Stimulated activated CD8-positive, alpha-beta memory T cell treated with anti-CD3 and anti-CD28 coated beads, Interleukin-2, amount 100 ng/mL, for 48 hours (primary cell): ENCODE results near the gene HMX1.

Experiments
- DNase-seq, 2 donors: peaks; one replicate each; pipeline ENCODE4 v3.0.0-alpha.2; 2020; ENCODE audit warnings: low read depth in 2 of 2

HMX1 gene

GRCh38 chr4:8857766-8858700 lies 13.6 kb downstream of the HMX1 start:
- no peak for DNase-seq

- DNase-seq: no peak
These were observed 14.6 kb downstream of the HMX1 start for GRCh38 chr4:8856835-8857621.

GRCh38 chr4:8855818-8856245 lies 15.8 kb downstream of the HMX1 start:
- no peak for DNase-seq

- DNase-seq: no peak
These were observed 16.7 kb downstream of the HMX1 start for GRCh38 chr4:8854931-8855330.

DNA sequence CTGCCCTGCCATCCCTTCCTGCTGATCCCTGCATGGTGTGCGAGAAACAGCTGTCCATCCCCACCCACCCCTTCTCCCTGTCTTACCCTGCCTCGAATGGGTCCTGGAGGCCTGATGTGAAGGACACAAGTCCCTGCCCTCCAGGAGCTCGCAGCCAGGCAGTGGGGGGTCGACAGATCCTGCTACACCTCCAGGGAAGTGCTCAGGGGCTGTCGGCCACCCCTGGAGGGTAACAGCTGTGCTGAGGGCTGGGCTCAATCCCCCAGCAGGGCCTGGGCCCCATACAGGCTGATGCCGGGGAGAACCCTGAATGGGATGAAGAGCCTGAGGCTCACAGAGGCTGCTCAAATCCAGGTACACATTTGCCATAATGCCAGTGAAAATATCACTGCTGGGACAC lies 17.6 kb downstream of the HMX1 start:
- DNase-seq: no peak

- DNase-seq: no peak
These were observed 18.4 kb downstream of the HMX1 start for GRCh38 chr4:8853249-8853648.

DNA sequence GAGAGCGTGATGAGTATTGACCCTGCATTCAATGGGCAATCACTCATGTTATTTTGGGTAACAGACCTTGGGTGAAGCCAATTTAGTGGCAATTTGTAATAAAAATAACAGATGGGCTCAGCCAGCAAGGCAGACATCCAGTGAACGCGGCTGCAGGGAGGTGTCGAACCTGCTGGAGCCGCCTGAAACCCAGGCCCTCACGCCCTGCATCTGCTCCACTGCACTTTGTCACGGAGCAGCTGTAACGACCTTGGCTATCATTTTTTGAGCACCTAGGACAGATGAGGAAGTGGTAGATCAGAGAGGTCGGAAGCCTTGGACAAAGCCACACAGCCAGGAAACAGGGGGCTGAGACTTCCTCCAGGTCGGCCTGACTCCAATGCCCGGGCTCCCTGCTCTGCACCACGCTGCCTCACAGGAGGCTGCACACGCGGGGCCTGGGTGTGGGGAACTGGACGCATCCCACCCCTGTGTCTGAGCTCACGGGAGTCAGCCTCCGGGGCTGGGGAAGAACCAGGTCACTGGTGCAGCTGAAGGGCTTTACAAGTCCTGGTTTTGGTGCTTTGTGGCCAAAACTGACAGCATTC lies 19.4 kb downstream of the HMX1 start:
- no peak for DNase-seq

- DNase-seq: no peak
These were observed 20.1 kb downstream of the HMX1 start for GRCh38 chr4:8851321-8852117.

- no peak for DNase-seq
These were observed 20.8 kb downstream of the HMX1 start for GRCh38 chr4:8850830-8851188.

DNA sequence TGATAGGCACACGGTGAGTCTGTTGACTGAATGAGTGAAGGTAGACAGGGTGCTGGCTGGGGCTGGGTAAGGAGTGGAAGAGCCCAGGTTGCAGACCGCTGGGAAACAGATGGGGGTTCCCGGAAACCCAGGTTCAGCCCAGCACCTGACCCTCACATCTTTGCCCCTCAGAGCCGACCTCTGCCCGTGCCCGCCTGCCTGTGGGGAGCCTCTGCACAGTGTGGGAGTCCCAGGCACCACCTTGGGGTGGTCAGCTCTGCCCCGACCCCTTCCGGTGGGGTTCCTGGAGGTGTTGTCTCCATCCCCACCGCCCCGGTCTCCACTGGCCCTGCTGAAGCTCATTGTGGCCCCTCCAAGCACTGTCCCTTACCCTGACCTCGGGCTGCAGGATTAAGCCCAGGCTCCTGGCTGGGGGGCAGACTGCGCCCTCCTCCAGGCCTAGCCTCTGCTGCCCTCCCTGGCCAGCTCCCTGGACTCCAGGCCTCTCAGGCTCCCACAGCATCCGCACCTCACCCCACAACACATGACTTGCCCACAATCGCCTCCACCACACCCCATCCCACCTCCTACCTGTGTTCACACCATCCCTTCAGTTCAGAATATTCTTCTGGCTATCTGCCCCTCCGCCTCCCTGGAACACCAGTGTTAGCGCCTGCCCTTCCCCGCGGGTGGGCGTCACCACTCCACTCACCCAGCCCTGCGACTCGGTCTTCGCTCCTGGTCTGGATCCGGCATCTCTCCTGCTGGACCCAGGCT lies 21.4 kb downstream of the HMX1 start:
- DNase-seq: no peak

- DNase-seq: no peak
These were observed 22.2 kb downstream of the HMX1 start for GRCh38 chr4:8849266-8850073.

GRCh38 chr4:8848507-8849265 lies 23.0 kb downstream of the HMX1 start:
- no peak for DNase-seq

DNA sequence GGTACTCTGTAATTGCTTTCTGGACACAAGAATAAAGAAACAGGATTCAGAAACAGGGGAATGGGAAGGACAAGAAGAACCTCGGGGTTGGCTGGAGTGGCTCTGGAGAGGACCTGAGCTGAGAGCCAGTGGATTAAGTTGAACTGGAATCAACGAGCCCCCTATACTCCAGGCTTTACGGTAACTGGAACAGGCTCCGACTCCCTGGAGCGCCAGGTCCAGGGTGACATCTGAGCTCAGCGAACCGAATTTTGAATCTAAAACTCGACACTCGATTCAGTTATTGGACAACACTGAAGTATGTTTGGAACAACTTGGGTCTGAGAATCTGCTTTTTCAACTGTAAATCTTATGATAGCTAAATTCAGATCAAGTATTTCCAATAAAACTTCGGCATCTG lies 23.9 kb downstream of the HMX1 start:
- no peak for DNase-seq

DNA sequence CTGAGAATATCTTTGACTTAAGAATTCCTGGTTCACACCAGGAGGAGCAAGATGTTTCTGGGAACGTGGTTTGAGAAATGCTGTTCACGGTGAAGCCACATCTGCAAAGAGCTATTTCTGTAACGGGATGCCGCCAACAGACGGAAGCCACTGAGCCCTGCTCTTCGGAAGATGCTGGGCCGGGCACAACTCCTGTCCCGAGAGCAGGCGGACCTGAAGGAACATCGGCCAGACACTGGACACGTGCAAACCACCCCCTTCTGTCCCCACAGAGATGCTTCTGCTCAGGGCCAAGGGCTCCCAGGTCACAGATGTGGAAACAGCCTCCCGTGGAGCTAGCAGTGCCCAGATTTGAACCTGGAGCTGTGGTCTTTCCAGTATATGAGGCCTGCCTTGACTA lies 24.3 kb downstream of the HMX1 start:
- DNase-seq: no peak

DNA sequence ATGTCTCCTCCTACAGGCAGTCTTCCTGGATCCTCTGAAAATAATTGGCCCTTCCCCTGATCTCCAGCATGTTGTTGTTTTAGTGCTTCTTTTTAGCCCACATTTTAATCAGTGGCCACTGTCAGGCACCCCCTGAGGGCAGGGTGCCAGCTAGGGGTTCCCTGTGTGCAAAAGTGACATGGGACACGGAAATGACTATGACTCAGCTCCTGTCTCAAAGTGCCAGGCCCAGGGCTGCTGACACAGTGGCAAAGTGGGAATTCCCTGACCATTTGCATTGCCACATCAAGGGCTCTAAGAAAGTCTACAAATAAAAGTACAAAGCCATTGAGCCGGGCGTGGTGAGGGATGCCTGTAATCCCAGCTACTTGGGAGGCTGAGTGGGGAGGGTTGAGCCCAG lies 24.8 kb downstream of the HMX1 start:
- no peak for DNase-seq

- DNase-seq: no peak
These were observed 25.5 kb downstream of the HMX1 start for GRCh38 chr4:8846046-8846720.

GRCh38 chr4:8844976-8845690 lies 26.5 kb downstream of the HMX1 start:
- DNase-seq: no peak

DNA sequence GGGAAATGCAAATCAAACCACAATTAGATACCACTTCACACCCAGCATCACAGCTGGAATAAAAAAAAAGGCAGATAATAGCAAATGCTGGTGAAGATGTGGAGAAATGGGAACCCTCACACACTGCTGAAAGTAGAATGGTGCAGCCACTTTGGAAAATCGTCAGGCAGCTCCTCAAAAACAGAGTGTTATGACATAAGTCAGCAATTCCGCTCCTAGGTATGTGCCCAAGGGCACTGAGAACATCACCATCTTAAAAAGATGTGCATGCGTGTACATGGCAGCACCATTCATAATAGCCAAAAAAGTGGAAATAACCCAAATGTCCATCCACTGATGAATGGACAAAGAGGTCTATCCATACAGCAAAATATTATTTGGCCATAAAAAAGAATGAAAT lies 28.0 kb downstream of the HMX1 start:
- no peak for DNase-seq
